CD4-positive, alpha-beta T cell treated with Interferon alpha-2 for 1 hour (primary cell): ENCODE results near the gene DYSF.

Experiments used
- DNase-seq, 2 donors: peaks; one replicate each; pipeline ENCODE4 v3.0.0-alpha.2; 2020 to 2022

The DYSF gene

GRCh38 chr2:71555798-71556454 lies 102.6 kb downstream of the DYSF start:
- DNase-seq = no peak

DNA sequence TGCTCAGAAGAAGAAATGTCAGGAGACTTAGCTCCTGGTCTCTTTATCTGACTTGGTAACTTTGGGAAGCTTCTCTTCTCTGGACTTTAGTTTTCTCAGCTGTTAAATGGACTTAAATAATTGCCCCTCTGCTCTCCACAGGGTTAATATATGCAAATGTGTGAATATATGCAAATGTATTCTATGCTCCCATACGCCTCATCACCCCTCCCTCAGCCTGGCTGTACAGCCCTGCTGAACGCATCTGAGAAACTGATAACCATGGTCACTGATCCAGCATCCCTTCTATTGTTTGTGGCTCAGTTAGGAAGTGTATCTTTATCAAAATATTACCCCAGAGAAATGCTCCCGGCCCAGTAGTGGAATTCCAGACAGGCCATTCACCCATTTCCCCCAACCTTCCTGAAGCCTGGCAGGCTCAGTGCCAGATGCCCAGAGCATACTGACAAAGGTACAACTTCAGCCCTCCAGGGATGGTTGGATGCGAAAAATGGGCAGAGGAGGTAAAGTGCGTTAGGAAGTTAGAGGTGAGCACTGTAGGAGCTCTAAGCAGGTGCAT lies 103.4 kb downstream of the DYSF start:
- no peak for DNase-seq

- no peak for DNase-seq
Observed at GRCh38 chr2:71557321-71557720, 104.0 kb downstream of the DYSF start.

DNA sequence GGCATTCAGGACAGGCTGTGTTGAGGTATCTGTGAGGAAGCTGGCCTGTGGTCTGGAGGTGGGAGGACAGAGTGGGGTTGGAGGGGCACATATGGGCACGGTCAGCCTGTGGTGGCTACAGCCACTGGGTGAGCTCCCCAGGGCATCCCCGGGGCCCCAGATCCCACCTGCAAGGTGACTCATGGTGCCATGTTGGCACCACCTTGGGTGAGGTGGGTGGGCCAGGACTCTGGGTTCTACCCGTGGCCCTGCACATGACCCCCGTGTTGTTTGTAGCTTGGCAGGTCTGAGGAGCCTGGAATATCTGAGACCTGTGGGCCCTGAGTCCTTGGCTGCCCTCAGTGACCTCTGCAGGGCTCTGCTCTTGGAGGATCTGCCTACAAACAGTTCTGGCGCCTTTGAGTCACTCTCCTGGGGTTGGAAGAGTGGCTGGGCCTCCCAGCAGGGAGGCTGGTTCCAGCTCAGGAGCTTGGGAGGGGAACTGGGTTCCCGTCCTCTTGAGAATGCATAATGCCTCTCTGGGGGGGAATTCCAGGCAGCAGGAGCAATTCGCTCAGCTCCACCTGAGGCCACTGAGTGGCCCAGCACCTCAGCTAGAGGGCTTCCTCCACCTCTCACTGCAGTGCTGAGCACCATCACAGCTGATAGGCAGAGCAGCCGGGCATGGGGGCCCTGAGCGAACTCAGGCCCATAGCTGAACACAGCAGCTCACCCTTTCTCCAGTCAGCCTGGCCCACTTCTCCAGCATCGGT lies 105.1 kb downstream of the DYSF start:
- DNase-seq = no peak

DNA sequence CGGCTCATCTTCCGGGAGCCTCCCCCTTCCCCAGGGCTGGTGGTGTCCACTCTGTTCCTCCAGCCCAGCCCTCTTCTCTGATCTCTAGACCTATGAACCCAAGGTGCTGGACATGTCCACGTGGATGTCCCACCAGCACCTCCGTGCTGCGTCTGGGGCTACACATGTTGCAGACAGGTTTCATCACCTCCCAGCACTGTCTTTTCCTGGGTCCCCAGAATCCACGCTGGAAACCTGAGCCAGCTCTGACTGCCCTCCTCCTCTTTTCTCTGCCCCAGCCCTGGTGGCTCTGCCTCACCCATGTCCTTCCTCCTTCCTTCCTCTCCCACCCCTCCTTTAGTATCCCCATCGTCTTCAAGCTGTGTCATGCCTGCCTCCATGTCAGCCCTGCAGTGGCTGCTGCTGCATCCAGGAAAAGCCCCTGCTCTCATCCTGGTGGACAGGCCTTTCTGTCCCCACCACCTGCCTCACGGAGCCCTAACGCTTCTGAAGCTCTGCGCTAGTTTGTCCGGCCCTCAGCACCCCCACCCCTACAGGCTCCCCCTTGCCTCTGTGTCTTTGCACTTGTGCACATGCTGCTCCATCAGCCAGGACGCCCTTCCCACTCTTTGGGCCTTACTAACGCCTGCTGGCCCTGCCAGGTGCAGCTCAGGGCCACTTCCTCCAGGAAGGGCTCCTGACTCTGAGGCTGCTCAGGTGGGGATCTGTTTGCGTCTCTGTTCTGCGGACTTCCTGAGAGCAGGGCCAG lies 105.9 kb downstream of the DYSF start:
- DNase-seq = no peak

DNA sequence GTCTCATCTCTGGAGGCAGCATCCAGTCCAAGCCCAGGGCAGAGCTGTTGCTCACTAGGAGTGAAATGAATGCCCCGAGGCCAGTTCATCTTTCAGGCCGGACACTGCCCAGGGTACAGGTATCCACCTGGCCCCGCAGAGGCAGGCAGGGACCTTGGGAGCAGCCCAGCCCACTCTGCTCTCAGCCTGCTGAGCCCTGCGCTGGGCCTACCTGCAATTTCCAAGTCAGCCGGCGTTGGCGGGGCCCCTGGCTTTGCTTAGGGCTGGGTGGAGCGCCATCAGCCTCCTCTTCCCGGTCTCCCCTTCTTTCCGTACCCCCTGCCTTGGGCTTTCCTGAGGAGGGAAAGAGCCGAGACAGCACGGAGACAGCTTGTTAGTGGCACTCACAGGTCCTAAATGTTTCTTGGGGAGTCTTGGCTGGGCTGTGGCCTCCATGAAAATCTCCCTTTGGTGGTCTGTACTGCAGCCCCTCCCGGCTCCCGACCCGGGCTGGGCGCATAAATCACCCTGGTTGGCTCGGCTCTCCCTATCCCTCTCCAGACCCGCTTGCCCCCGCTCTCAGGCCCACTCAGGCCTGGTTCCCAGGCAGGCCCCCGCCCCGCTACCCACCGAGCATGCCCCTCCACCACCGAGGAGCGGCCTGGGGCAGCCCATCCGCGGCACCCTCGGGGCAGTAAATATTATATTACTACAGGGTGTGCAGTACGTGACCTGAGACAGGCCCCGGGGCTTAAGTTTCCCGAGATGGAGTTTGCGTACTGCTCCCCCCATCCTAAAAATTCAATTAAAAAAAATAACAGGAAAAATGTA lies 106.7 kb downstream of the DYSF start:
- no peak for DNase-seq

- no peak for DNase-seq
Observed at GRCh38 chr2:71560638-71561011, 107.3 kb downstream of the DYSF start.

DNA sequence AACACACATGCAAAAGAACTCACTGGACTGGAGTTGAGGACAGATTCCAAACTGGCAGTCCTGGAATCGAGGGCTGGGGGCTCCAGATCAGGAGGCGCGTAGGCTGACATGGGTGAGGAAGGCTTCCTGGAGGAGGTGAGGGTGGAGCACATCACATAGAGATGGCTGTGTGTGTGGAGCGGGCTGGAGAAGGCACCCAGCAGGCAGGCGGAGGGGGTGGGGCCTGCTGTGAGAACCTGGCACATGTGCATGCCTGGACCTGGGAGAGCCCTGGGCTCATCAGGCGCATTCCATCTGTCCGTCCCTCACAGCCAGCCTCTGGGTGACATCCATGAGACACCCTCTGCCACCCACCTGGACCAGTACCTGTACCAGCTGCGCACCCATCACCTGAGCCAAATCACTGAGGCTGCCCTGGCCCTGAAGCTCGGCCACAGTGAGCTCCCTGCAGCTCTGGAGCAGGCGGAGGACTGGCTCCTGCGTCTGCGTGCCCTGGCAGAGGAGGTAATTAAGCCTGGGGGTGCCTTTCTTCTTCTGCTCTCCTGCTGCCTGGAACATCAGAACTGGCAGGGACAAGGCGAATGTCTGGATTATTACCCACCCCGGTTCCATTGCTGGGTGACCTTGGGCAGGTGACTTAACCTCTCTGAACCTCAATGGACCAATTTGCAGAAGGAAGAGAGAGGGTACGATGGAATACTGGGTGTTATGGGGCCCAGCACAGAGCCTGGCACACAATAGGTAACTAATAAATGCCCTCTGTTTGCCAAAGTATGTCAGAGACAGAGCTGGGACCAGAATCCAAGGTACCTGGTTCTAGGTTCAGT lies 108.3 kb downstream of the DYSF start:
- no peak for DNase-seq

GRCh38 chr2:71562518-71562917 lies 109.2 kb downstream of the DYSF start:
- DNase-seq = no peak

- DNase-seq = no peak
Observed at GRCh38 chr2:71563872-71564271, 110.5 kb downstream of the DYSF start.

GRCh38 chr2:71564361-71564760 lies 111.0 kb downstream of the DYSF start:
- no peak for DNase-seq

DNA sequence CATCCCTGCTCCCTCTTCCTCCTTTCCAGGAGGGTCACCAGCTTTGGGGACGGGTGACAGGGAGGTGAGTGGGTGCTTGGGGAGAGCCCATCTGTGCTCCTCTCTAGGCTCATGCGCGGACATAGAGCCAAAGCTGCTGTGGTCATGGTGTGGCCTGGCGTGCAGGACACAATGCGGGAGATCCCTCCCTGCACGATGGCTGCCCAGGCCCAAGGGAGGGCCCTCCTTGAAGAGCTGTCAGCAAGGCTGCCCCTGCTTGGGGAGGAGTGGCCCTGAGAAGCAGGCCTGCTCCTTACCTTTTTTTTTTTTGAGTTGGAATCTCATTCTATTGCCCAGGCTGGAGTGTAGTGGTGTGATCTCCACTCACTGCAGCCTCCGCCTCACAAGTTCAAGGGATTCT lies 111.4 kb downstream of the DYSF start:
- DNase-seq = no peak

GRCh38 chr2:71566372-71566771 lies 113.0 kb downstream of the DYSF start:
- DNase-seq = no peak

DNA sequence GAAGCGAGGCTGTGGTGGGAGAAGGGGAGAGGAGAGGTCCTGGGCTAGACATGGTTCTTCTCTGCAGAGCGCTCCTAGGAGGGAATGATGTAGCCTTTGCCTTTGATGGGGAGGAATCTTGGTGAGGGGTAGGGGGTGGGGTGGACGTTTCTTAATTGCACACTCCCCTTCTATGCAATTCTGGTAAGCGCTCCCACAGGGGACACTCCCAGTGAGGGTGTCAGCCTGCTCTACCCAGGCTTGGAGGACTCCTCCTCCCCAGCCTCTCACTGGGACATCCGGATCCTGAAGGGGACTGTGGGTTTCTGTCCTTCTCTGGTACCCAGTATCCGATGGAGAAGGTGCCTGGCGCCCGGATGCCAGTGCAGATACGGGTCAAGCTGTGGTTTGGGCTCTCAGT lies 114.3 kb downstream of the DYSF start:
- DNase-seq = no peak

DNA sequence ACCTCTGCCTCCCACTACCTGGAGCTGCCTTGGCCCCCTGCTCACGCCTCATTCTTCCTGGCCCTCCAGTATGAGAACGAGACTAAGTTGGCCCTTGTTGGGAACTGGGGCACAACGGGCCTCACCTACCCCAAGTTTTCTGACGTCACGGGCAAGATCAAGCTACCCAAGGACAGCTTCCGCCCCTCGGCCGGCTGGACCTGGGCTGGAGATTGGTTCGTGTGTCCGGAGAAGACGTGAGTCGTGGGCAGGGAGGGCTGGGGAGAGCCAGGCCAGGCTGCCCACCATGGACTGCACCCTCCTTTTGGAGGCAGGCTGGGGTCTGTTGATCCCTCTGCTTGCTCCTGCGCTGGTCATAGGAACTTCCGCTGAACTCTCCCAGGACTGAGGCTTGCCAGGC lies 114.7 kb downstream of the DYSF start:
- no peak for DNase-seq

DNA sequence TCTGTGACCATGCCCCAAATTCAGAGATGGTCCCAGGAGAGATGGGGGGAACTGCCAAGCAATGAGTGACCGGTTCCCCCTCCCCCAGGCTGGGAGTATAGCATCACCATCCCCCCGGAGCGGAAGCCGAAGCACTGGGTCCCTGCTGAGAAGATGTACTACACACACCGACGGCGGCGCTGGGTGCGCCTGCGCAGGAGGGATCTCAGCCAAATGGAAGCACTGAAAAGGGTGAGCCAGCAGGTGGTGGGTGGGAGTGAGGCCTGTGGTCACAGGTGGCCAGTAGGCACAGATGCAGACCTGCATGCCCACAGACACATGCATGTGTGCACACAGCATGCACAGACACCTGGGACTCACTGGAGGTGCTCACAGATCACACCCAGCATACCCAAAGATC lies 117.2 kb downstream of the DYSF start:
- no peak for DNase-seq

DNA sequence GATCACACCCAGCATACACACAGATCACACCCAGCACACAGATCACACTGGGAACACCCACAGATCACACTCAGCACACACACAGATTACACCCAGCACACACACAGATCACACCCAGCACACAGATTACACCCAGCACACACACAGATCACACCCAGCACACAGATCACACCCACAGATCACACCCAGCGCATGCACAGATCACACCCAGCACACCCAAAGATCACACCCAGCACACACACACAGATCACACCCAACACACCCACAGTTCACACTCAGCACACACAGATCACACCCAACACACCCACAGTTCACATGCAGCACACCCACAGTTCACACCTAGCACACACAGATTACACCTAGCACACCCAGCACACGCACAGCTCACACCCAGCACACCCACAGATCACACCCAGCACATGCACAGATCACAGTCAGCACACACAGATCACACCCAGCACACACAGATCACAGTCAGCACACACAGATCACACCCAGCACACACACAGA lies 117.6 kb downstream of the DYSF start:
- no peak for DNase-seq

GRCh38 chr2:71571945-71572344 lies 118.6 kb downstream of the DYSF start:
- no peak for DNase-seq

GRCh38 chr2:71575966-71576365 lies 122.6 kb downstream of the DYSF start:
- no peak for DNase-seq

- DNase-seq = no peak
Observed at GRCh38 chr2:71576541-71576940, 123.2 kb downstream of the DYSF start.

GRCh38 chr2:71577209-71577608 lies 123.8 kb downstream of the DYSF start:
- DNase-seq = no peak
